ENCODE data around the gene OBSCN. TPM values are rescaled to one million over a fixed set of nuclear protein-coding genes. Genes with fewer than 3 reads are reported as not detected.

Gene OBSCN
- total and polyA plus RNA-seq, 2 donors (not counting 1 experiment from before 2014, with no cell fraction given) = 10.0 to 63.9 TPM

GRCh38 chr1:228279011-228279721 lies 71.3 kb downstream of the OBSCN start:
- H2AFZ ChIP-seq (ENCODE audit: insufficient read depth, low read depth, low read length, poor library complexity, severe bottlenecking) = no peak overlapping the region
- no peak overlapping the region for H3K27ac Mint-ChIP-seq
- H3K4me3 ChIP-seq (ENCODE audit: control extremely low read depth in 1 of 5, extremely low read depth in 1 of 5, insufficient read depth in 1 of 5, low read depth in 2 of 5, low read length in 4 of 5) = no peak overlapping the region
- no peak overlapping the region for H3K9ac ChIP-seq (ENCODE audit: low read length)
- 89% methylated on average over 23 of the region's 27 CpGs for WGBS (ENCODE audit: insufficient coverage)
- H3K36me3 ChIP-seq (replicated peaks in 1 of 2; ENCODE audit: control extremely low read depth in 1 of 2, control insufficient read depth in 1 of 2, extremely low read depth in 1 of 2, insufficient read depth in 2 of 2, low read length in 1 of 2) = peaks cover 0 to 2% of the 10 kb centered on the region in 2 experiments
- H3K27ac ChIP-seq (ENCODE audit: low read length in 2 of 2) = no peak overlapping the region
- peaks cover 5 to 19% of the 10 kb centered on the region in 2 donors for H3K4me1 ChIP-seq (ENCODE audit: control insufficient read depth in 2 of 2, insufficient read depth in 2 of 2, low read length in 2 of 2)
- ChIA-PET POLR2A (no interaction called here), CTCF (no interaction called here)
- H4K20me1 ChIP-seq (ENCODE audit: control insufficient read depth, insufficient read depth, low read length, poor library complexity, severe bottlenecking) = no peaks in the 10 kb centered on the region
- intact Hi-C loops (cut with micrococcal nuclease) = loop anchor here (10.0 kb wide), 1 partner anchor 174 kb away; the partner anchor contains the start of genes C1orf35 and MRPL55
- H3K4me2 ChIP-seq (replicated peaks; ENCODE audit: low read depth, low read length, poor library complexity, severe bottlenecking) = no peak overlapping the region
- H3K4me1 Mint-ChIP-seq = peaks cover 10% of the 10 kb centered on the region
- no peak for DNase-seq
- no peak overlapping the region for H3K4me3 Mint-ChIP-seq
- H3K79me2 ChIP-seq (ENCODE audit: control insufficient read depth, insufficient read depth, low read length) = no peaks in the 10 kb centered on the region
- H3K9me3 Mint-ChIP-seq (ENCODE audit: insufficient read depth) = no peaks in the 10 kb centered on the region
- no peak for ATAC-seq (ENCODE audit: low read depth)
- H3K27me3 Mint-ChIP-seq = no peaks in the 10 kb centered on the region
- H3K9me3 ChIP-seq (ENCODE audit: control extremely low read depth in 1 of 3, control insufficient read depth in 2 of 3, insufficient read depth in 1 of 3, low read length in 2 of 3) = no peaks in the 10 kb centered on the region
- no peak for TF ChIP-seq CTCF (IDR thresholded peaks at IDR 0.05)
- TF ChIP-seq EZH2 (IDR thresholded peaks at IDR 0.05; ENCODE audit: borderline replicate concordance, insufficient read depth, low read depth, low read length, poor library complexity, severe bottlenecking) = no peak
- no peaks in the 10 kb centered on the region for H3K27me3 ChIP-seq (replicated peaks in 1 of 4; ENCODE audit: control extremely low read depth in 1 of 4, control insufficient read depth in 3 of 4, insufficient read depth in 4 of 4, low read length in 3 of 4)

- Histone ChIP-seq H3K4me1 (ENCODE audit: control insufficient read depth in 2 of 2, insufficient read depth in 2 of 2, low read length in 2 of 2) (peaks cover 5 to 18% of the 10 kb centered on the region in 2 donors), H3K4me2 (replicated peaks; ENCODE audit: low read depth, low read length, poor library complexity, severe bottlenecking) (no peak overlapping the region), H3K9ac (ENCODE audit: low read length) (no peak overlapping the region), H3K27me3 (replicated peaks in 1 of 4; ENCODE audit: control extremely low read depth in 1 of 4, control insufficient read depth in 3 of 4, insufficient read depth in 4 of 4, low read length in 3 of 4) (no peaks in the 10 kb centered on the region), H4K20me1 (ENCODE audit: control insufficient read depth, insufficient read depth, low read length, poor library complexity, severe bottlenecking) (no peaks in the 10 kb centered on the region), H2AFZ (ENCODE audit: insufficient read depth, low read depth, low read length, poor library complexity, severe bottlenecking) (no peak overlapping the region), H3K79me2 (ENCODE audit: control insufficient read depth, insufficient read depth, low read length) (no peaks in the 10 kb centered on the region), H3K4me3 (ENCODE audit: control extremely low read depth in 1 of 5, extremely low read depth in 1 of 5, insufficient read depth in 1 of 5, low read depth in 2 of 5, low read length in 4 of 5) (no peak overlapping the region), H3K27ac (ENCODE audit: low read length in 2 of 2) (no peak overlapping the region), H3K9me3 (ENCODE audit: control extremely low read depth in 1 of 3, control insufficient read depth in 2 of 3, insufficient read depth in 1 of 3, low read length in 2 of 3) (no peaks in the 10 kb centered on the region), H3K36me3 (replicated peaks in 1 of 2; ENCODE audit: control extremely low read depth in 1 of 2, control insufficient read depth in 1 of 2, extremely low read depth in 1 of 2, insufficient read depth in 2 of 2, low read length in 1 of 2) (peaks cover 0 to 2% of the 10 kb centered on the region in 2 experiments)
- Mint-ChIP-seq H3K27ac (no peak overlapping the region), H3K27me3 (no peaks in the 10 kb centered on the region), H3K9me3 (ENCODE audit: insufficient read depth) (no peaks in the 10 kb centered on the region), H3K4me1 (peaks cover 7% of the 10 kb centered on the region), H3K4me3 (no peak overlapping the region)
- POLR2A ChIA-PET = no interaction called here
- no peak for DNase-seq
- CTCF ChIA-PET = no interaction called here
- no peak for ATAC-seq (ENCODE audit: low read depth)
- intact Hi-C loops (cut with micrococcal nuclease) = loop anchor here (10.0 kb wide), 1 partner anchor 175 kb away; the partner anchor contains the start of genes C1orf35 and MRPL55
- TF ChIP-seq EZH2 (IDR thresholded peaks at IDR 0.05; ENCODE audit: borderline replicate concordance, insufficient read depth, low read depth, low read length, poor library complexity, severe bottlenecking) = no peak
- no peak for TF ChIP-seq CTCF (IDR thresholded peaks at IDR 0.05)
- 95% methylated on average over 12 of the region's 12 CpGs for WGBS (ENCODE audit: insufficient coverage)
Observed at GRCh38 chr1:228279722-228280105, 71.9 kb downstream of the OBSCN start.
